ENCODE measurements around the gene CDK5RAP3.

Gene CDK5RAP3

DNA sequence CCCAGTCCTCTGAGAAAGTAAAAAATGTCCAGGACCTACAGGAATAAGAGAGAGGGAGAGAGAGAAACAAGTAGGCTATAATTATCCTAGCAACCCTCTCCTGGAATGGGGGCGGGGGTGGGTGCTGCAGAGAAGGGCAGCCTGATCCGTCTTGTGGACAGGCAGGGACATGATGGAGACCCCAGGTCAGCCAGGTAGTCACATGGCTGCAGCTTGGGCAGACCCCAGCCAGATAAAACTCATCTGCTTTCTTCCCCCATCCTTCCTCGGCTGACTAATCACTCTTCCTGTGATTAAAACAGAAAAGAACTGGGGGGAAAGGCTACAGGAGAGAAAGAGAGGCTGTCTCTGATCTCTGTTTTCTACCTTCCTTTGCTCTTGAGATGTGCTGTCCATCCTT lies 34.1 kb downstream of the CDK5RAP3 start:
- DNase-seq (ENCODE audit: low spot score) = no peak
- POLR2A ChIA-PET (ENCODE audit: low non-redundant PET) = interaction anchor here (0.6 kb wide), 2 partner anchors 12 to 44 kb away, joined by 3 to 4 read pairs; no protein-coding TSS in a partner anchor
- CTCF ChIA-PET = no interaction called here
- H3K27ac ChIP-seq = no peak overlapping the region
- TF ChIP-seq CTCF (conservative IDR thresholded peaks at IDR 0.05; ENCODE audit: low read depth) = no peak

DNA sequence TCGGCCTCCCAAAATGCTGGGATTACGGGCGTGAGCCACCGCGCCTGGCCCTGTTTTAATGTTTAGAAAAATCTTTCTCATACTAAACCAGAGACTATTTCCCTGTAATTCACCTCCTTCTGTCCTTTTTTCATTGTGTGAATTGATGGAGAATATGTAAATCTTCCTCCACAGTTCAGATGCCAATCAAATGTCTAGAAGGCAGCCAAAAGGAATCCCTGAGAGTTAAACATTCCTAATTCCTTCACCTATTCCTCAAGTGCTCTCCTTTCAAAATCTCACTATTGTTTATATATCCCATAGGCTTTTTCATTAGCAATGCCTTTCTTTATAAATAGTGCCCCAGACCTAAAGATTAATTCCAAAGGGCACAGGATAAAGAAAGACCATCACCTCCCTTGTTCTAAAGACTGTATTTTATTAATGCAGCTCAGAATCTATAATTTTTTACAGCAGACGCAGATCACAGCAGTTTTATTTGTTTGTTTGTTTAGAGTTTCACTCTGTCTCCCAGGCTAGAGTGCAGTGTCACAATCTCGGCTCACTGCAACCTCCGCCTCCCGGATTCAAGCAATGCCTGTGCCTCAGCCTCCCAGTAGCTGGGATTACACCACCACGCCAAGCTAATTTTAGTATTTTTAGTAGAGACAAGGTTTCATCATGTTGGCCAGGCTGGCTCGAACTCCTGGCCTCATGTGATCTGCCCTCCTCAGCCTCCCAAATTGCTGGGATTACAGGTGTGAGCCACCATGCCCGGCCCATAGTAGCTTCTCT lies 36.2 kb downstream of the CDK5RAP3 start:
- ChIA-PET POLR2A (ENCODE audit: low non-redundant PET) (interaction anchor here (0.7 kb wide), 1 partner anchor 731 kb away, joined by 3 read pairs; no protein-coding TSS in a partner anchor), CTCF (interaction anchor here (0.8 kb wide), 1 partner anchor 58 kb away, joined by 3 read pairs; no protein-coding TSS in a partner anchor)
- no peak for TF ChIP-seq CTCF (conservative IDR thresholded peaks at IDR 0.05; ENCODE audit: low read depth)
- no peak overlapping the region for H3K27ac ChIP-seq
- no peak for DNase-seq (ENCODE audit: low spot score)

DNA sequence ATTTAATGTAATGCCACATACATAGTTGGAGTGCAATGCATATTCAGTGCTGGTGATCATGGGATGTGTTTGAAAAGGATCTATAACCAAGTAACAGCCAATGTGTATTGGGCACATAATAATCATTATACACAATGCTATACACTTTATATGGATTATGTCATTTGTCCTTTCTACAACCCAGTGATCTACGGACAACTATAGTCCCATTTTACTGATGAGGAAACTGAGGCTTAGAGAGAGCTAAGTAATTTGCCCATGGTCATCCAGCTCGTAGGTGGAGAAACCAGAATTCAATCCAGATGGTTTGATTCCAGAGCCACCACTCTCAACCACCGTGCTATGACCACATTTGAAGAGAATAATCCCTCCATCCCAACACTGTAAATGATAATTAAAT lies 39.3 kb downstream of the CDK5RAP3 start:
- ChIA-PET CTCF (interaction anchor here (0.6 kb wide), 1 partner anchor 13 kb away, joined by 4 read pairs; no protein-coding TSS in a partner anchor), POLR2A (ENCODE audit: low non-redundant PET) (no interaction called here)
- DNase-seq (ENCODE audit: low spot score) = no peak
- H3K27ac ChIP-seq = no peak overlapping the region
- TF ChIP-seq CTCF (conservative IDR thresholded peaks at IDR 0.05; ENCODE audit: low read depth) = no peak

GRCh38 chr17:48011405-48012150 lies 40.7 kb downstream of the CDK5RAP3 start:
- TF ChIP-seq CTCF (conservative IDR thresholded peaks at IDR 0.05; ENCODE audit: low read depth) = peak; percentile 68
- ChIA-PET CTCF (interaction anchor here (0.6 to 0.9 kb wide), 3 partner anchors 12 to 608 kb away, joined by 3 read pairs; no protein-coding TSS in a partner anchor), POLR2A (ENCODE audit: low non-redundant PET) (no interaction called here)
- peak; percentile 18 for DNase-seq (ENCODE audit: low spot score)
- no peak overlapping the region for H3K27ac ChIP-seq

DNA sequence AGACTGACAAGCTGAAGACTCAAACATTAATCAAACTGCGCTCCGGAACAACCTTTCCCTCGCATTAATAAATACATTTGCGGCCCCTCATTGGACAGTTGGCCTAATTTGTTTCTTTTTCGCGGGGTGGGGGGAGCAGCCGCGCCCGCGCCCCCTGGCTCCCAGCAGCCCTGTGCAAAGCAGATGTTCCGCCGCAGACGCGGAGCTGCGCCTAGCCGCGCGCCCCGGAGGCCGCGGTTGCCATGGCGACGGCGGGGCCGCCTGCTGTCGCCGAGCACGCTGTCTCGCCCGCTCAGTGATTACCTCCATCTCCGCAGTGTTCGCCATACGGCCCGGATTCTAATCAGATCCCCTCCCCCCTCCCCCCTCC lies 41.2 kb downstream of the CDK5RAP3 start:
- DNase-seq (ENCODE audit: low spot score) = no peak
- no peak for TF ChIP-seq CTCF (conservative IDR thresholded peaks at IDR 0.05; ENCODE audit: low read depth)
- H3K27ac ChIP-seq = no peak overlapping the region
- POLR2A ChIA-PET (ENCODE audit: low non-redundant PET) = no interaction called here
- CTCF ChIA-PET = interaction anchor here (0.6 kb wide), 1 partner anchor 544 kb away, joined by 3 read pairs; no protein-coding TSS in a partner anchor

GRCh38 chr17:48012654-48013053 lies 41.7 kb downstream of the CDK5RAP3 start:
- TF ChIP-seq CTCF (conservative IDR thresholded peaks at IDR 0.05; ENCODE audit: low read depth) = no peak
- POLR2A ChIA-PET (ENCODE audit: low non-redundant PET) = no interaction called here
- H3K27ac ChIP-seq = no peak overlapping the region
- no peak for DNase-seq (ENCODE audit: low spot score)
- CTCF ChIA-PET = interaction anchor here (0.6 kb wide), 1 partner anchor 543 kb away, joined by 3 read pairs; no protein-coding TSS in a partner anchor
